IPS-20b (cell line): ENCODE data around the gene POU2F1.

Experiments used
- H3K27ac ChIP-seq: one replicate; pipeline ENCODE4 v1.5.1; 2013; ENCODE audit warnings: low read length
- H3K27me3 ChIP-seq: 2 replicates; pipeline ENCODE4 v1.6.1; 2013; ENCODE audit warnings: mild to moderate bottlenecking, low read length, inconsistent platforms; ENCODE audit not compliant: insufficient read depth
- H3K36me3 ChIP-seq: 2 replicates; pipeline ENCODE4 v1.6.1; 2013; ENCODE audit warnings: low read depth, mild to moderate bottlenecking, inconsistent platforms, low read length, moderate library complexity; ENCODE audit not compliant: insufficient read depth
- H3K4me1 ChIP-seq: 2 replicates; pipeline ENCODE4 v1.6.1; 2013; ENCODE audit warnings: mild to moderate bottlenecking, control low read depth, inconsistent platforms, low read length, moderate library complexity; ENCODE audit not compliant: insufficient read depth
- H3K4me3 ChIP-seq: 2 replicates; pipeline ENCODE4 v1.5.1; 2013; ENCODE audit warnings: mild to moderate bottlenecking, low read length, inconsistent platforms
- H3K9ac ChIP-seq: 2 replicates; pipeline ENCODE4 v1.6.1; 2013; ENCODE audit warnings: low read depth, mild to moderate bottlenecking, inconsistent platforms, low read length, moderate library complexity
- H3K9me3 ChIP-seq: 2 replicates; pipeline ENCODE4 v1.6.1; 2013; ENCODE audit warnings: mild to moderate bottlenecking, low read depth, low read length, inconsistent platforms; ENCODE audit not compliant: insufficient read depth

The POU2F1 gene

DNA sequence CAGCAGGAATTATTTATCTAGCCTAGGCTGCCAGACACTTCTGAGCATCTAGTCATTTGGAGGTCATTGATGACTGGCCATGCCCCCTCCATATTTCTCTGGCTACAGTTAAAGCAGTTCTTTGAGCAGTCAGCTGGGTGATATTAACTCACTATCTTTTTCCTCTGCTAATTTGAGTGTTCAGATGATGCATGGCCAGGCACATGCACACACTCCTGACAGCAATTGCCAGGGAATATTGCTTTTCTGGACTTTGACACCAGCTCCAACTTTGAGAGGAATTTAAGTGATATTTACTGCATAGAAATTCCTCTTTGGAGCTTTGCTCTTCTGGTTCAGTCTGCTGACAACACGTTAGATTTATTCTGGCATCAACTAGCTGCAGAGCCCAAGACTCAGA, 245.1 kb downstream of the POU2F1 start:
- H3K9ac ChIP-seq = no peak overlapping the region
- H3K4me3 ChIP-seq = no peak overlapping the region
- no peaks in the 10 kb centered on the region for H3K27me3 ChIP-seq
- no peaks in the 10 kb centered on the region for H3K36me3 ChIP-seq
- no peak overlapping the region for H3K27ac ChIP-seq
- H3K9me3 ChIP-seq = no peaks in the 10 kb centered on the region
- H3K4me1 ChIP-seq = peaks cover 24% of the 10 kb centered on the region

DNA sequence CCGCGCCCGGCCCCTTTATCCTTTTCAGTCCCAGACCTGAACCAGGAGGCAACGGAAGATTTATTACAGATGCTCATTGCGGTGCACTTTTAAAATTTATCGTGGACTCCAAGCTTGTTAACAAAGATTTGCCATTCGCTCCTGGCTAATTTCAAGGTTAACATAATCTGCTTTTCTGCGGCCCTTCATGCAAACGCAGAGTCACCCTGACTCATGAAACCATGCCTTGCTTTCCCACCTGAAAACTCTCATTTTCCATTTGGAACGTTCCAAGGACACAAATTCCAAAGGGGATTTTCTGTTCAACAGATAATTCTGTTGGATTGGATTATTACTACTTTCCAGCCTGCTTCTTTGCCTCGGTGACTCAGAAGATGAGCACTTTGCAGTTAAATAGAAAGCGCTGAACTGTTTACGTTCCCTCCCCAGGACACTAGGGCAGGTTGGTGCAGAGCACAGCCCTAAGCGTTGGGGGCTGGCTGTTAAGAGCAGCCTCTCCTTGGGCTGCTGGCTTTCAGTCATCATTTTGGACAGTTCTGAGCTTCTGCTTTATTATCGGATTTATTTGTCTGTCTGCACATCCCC, 246.5 kb downstream of the POU2F1 start:
- 0 out of 2 replicates have a peak overlapping the region, but pooled peaks have one; percentile 10 for H3K4me3 ChIP-seq
- H3K4me1 ChIP-seq = peaks cover 24% of the 10 kb centered on the region
- no peaks in the 10 kb centered on the region for H3K9me3 ChIP-seq
- H3K27me3 ChIP-seq = no peaks in the 10 kb centered on the region
- no peak overlapping the region for H3K27ac ChIP-seq
- H3K9ac ChIP-seq = no peak overlapping the region
- no peaks in the 10 kb centered on the region for H3K36me3 ChIP-seq

DNA sequence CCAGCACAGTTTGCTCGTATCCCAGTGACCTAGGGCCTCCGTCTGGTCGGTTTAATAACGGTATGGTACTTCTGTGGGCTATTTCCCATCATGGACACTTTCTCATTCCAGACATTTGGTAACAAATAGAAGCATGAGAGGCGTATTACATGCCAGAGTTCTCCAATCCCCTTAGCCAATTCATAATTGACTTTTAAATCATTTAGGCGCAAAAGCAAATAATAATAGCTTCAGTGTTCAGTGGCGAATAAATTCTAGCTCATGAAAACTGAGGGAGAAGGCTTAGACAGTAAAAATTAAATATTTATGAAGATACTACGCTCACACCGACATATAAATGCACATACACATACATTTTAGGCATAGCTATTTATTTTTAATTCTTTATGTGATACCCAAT, 247.1 kb downstream of the POU2F1 start:
- H3K36me3 ChIP-seq = no peaks in the 10 kb centered on the region
- no peaks in the 10 kb centered on the region for H3K27me3 ChIP-seq
- no peaks in the 10 kb centered on the region for H3K9me3 ChIP-seq
- H3K4me1 ChIP-seq = peaks cover 24% of the 10 kb centered on the region
- 0 out of 2 replicates have a peak overlapping the region, but pooled peaks have one; percentile 10 for H3K4me3 ChIP-seq
- H3K9ac ChIP-seq = no peak overlapping the region
- no peak overlapping the region for H3K27ac ChIP-seq

DNA sequence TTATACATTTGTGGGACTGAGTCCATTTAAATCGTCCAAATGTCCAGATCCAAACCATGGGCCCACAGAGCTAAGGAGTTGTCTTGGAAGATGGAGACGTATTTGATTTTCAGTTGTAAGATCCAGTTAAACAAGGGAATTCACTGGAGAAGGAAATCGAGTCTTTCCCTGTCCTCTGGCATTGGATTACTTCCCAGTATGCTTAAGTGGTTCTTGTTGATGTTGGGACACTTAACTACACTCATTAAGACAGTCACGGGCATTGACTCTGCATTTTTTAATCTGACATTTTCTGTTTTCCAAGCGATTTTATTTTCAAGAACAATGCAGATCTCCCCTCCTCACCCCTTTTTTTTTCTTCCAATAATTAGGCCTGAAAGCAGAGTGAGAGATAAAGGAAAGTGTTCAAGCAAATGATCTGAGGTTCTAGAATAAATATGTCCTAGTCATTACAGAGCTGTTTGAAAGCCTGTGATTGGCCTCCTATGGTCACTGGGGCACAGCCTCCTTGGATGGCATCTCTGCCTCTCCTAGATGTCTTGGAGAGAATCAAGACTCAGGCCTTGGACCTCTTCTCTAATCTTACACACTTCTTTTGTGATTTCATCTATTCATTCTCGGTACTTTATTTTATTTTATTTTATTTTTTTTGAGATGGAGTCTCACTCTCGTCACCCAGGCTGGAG, 248.7 kb downstream of the POU2F1 start:
- H3K36me3 ChIP-seq = no peaks in the 10 kb centered on the region
- H3K4me3 ChIP-seq = no peak overlapping the region
- no peaks in the 10 kb centered on the region for H3K9me3 ChIP-seq
- no peaks in the 10 kb centered on the region for H3K27me3 ChIP-seq
- H3K4me1 ChIP-seq = peaks cover 16% of the 10 kb centered on the region
- H3K27ac ChIP-seq = no peak overlapping the region
- H3K9ac ChIP-seq = no peak overlapping the region

- Histone ChIP-seq H3K4me1 (peaks cover 13% of the 10 kb centered on the region; the same call in 1 of the 2 replicates), H3K4me3 (no peak overlapping the region), H3K9me3 (0 out of 2 replicates have a peak, but pooled peaks cover 3% of the 10 kb centered on the region), H3K27me3 (no peaks in the 10 kb centered on the region), H3K9ac (no peak overlapping the region), H3K27ac (no peak overlapping the region), H3K36me3 (no peaks in the 10 kb centered on the region)
Observed at GRCh38 chr1:167471568-167471967, 250.9 kb downstream of the POU2F1 start.

DNA sequence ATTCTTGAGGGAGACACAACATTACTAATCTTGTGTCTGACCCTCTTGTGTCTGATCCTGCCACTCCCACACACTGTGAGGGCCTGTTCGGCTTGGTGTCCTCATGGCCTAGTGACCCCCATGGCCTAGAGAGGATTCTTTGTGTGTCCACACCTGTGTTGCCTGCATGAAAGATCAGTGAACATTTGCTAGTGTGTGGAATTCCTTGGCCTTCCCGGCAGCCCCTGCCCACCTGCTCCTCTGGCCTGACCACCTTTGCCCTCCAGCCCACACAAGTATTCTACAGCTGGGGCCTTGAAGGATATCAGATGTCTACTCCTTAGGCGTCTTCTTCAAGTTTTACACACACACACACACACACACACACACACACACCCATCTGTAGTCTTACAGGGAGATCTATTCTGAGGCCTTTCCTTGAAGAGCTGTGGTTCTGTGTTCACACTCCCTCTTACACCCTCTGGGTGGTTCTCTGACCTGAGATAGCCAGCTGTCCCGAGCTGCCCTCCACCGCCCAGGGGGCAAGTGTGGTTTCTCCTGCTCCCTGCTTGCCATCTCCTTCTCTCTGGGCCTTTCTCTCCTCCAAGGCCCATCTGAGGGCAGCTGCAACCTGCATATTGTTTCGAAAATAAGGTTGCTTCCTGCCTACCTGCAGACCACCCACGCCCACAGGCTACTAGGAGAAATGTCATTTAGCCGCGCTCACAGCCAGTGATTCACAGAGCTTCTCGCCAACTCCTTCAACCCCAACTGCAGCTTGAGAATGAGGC, 252.3 kb downstream of the POU2F1 start:
- H3K27me3 ChIP-seq = no peaks in the 10 kb centered on the region
- H3K9ac ChIP-seq = no peak overlapping the region
- H3K4me3 ChIP-seq = no peak overlapping the region
- H3K27ac ChIP-seq = no peak overlapping the region
- 0 out of 2 replicates have a peak, but pooled peaks cover 3% of the 10 kb centered on the region for H3K9me3 ChIP-seq
- peaks cover 4% of the 10 kb centered on the region; the same call in 1 of the 2 replicates for H3K4me1 ChIP-seq
- no peaks in the 10 kb centered on the region for H3K36me3 ChIP-seq

- Histone ChIP-seq H3K4me3 (no peak overlapping the region), H3K36me3 (no peaks in the 10 kb centered on the region), H3K27ac (no peak overlapping the region), H3K4me1 (no peaks in the 10 kb centered on the region), H3K27me3 (no peaks in the 10 kb centered on the region), H3K9ac (no peak overlapping the region), H3K9me3 (0 out of 2 replicates have a peak, but pooled peaks cover 3% of the 10 kb centered on the region)
Observed at GRCh38 chr1:167473761-167474160, 253.1 kb downstream of the POU2F1 start.

DNA sequence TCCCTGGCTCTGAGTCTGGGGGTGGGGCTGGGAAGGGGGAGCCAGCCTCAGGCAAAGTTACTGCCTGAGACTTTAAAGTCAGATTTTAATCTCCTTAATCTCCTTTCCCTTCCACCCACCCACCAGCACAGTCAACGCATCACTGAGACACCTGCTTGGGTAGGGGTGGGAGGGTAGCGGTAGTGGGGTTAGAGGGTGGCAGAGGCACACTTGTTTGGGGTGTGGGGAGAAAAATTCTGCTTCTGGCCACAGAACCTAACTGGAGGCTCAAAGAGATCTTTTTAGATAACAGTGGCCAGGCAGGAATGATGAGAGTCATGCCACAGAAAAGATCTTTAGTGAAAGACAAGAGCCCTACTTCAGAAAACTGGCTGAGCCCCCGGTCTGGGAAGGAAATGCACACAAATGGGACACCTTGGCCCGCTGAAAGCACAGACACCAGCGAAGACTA, 253.5 kb downstream of the POU2F1 start:
- H3K27me3 ChIP-seq = no peaks in the 10 kb centered on the region
- H3K9ac ChIP-seq = no peak overlapping the region
- H3K27ac ChIP-seq = no peak overlapping the region
- H3K36me3 ChIP-seq = no peaks in the 10 kb centered on the region
- H3K4me3 ChIP-seq = no peak overlapping the region
- 0 out of 2 replicates have a peak, but pooled peaks cover 3% of the 10 kb centered on the region for H3K9me3 ChIP-seq
- no peaks in the 10 kb centered on the region for H3K4me1 ChIP-seq

- H3K27ac ChIP-seq = no peak overlapping the region
- no peaks in the 10 kb centered on the region for H3K27me3 ChIP-seq
- H3K9ac ChIP-seq = no peak overlapping the region
- no peaks in the 10 kb centered on the region for H3K4me1 ChIP-seq
- no peaks in the 10 kb centered on the region for H3K36me3 ChIP-seq
- H3K4me3 ChIP-seq = no peak overlapping the region
- H3K9me3 ChIP-seq = 0 out of 2 replicates have a peak, but pooled peaks cover 3% of the 10 kb centered on the region
Observed at GRCh38 chr1:167476061-167476460, 255.4 kb downstream of the POU2F1 start.
